HG03575 (cell line): ENCODE data around the gene PTGER1.

Experiments
- ATAC-seq: cut with Tn5 transposase; IDR thresholded peaks from one replicate; pipeline ENCODE4 v1.9.1; 2021; ENCODE audit not compliant: unreplicated experiment, insufficient number of reproducible peaks, low FRiP score; ENCODE audit errors: extremely low read depth

The PTGER1 gene

DNA sequence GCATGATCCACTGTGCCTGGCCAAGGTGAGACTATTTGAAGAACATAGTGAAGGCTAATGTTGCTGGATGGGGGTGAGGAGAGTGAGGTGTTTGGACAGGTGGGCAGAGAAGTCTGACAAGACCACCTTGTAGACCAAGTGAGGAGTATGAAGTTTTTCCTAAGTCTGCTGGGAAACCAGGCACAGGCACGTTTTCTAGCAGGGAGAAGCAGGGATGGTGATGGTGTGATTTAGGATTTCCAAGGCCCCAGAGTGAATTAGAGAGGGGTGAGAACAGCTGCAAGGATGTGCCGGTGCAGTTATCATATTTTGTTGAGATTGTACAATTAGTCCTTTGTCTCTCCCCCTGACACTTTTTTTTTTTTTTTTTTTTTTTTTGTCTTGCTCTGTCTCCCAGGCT, 47.7 kb downstream of the PTGER1 start:
- no peak for ATAC-seq

DNA sequence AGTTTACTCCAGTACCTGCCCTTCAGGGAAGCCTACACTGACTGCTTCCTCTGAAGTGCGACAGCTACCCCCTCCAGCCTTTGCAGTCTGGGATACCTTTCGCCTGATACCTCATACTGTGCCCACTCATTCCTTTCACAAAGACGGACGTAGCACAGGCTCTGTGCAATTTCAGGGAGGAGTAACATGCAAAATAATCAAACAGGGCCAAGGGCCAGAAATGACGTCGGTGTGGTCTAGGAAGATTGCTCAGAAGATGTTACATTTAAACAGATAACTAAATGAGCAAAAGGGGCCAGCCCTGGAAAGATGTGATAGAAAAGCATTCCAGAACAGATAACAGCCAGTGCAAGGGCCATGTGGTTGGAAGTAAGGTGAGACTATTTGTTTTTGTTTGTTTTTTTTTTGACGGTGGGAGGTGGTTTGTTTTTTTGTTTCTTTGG, 49.4 kb downstream of the PTGER1 start:
- no peak for ATAC-seq
